Natural killer cell treated with Interleukin-12 subunit alpha and Interleukin-12 subunit beta and Interleukin-15 and Interleukin-18, amount 100 ng/mL, for 72 hours (primary cell): Measurements from ENCODE around the gene SEC31B. TPM values are rescaled to one million over a fixed set of nuclear protein-coding genes. Genes with fewer than 3 reads are reported as not detected.
A peak's percentile ranks its signal among the peaks of the same experiment; 100 is the strongest.

Experiments
- ATAC-seq, 2 donors: fragments of 150-1000 bp; cut with Tn5 transposase in 1 of 2; sonication (Bioruptor Pico), chemical (Tn5 transposase) in 1 of 2; 2 replicates each; pipeline ENCODE4 v1.10.0; 2021
- DNase-seq: peaks from one replicate; pipeline ENCODE4 v3.0.0; 2022; ENCODE audit warnings: low spot score
- H3K27ac Mint-ChIP-seq, 2 donors: 1 replicate in 1 of 2; 2 replicates in 1 of 2; pipeline ENCODE4 v1.8.0; 2022; ENCODE audit warnings: mixed read lengths in 2 of 2, mild to moderate bottlenecking in 1 of 2, moderate library complexity in 1 of 2
- H3K27me3 Mint-ChIP-seq, 2 donors: 1 replicate in 1 of 2; 2 replicates in 1 of 2; pipeline ENCODE4 v1.8.0; 2022; ENCODE audit warnings: mixed read lengths in 2 of 2
- H3K36me3 Mint-ChIP-seq: one replicate; pipeline ENCODE4 v1.8.0; 2022; ENCODE audit warnings: mixed read lengths
- H3K4me1 Mint-ChIP-seq, 2 donors: 1 replicate in 1 of 2; 2 replicates in 1 of 2; pipeline ENCODE4 v1.8.0; 2022; ENCODE audit warnings: low read depth in 2 of 2, mixed read lengths in 2 of 2, mild to moderate bottlenecking in 1 of 2
- H3K4me3 Mint-ChIP-seq: one replicate; pipeline ENCODE4 v1.8.0; 2022; ENCODE audit warnings: mixed read lengths
- H3K9me3 Mint-ChIP-seq: 2 replicates; pipeline ENCODE4 v1.8.0; 2022; ENCODE audit warnings: mixed read lengths
- total RNA-seq, 2 donors: library from RNA; stranded (reverse); gene quantifications; one replicate each; pipeline ENCODE4 v1.2.3, GENCODE V29; 2022

SEC31B gene
- total RNA-seq, 2 donors from 2014 or later: 22.7 to 62.2 TPM

GRCh38 chr10:100522107-100522801 is 2.6 kb upstream of the SEC31B start:
- Mint-ChIP-seq H3K4me1 (peaks cover 22 to 25% of the 10 kb centered on the region in 2 donors), H3K4me3 (no peak overlapping the region), H3K9me3 (no peaks in the 10 kb centered on the region), H3K27me3 (peaks cover 0 to 10% of the 10 kb centered on the region in 2 donors), H3K27ac (no peak overlapping the region), H3K36me3 (peaks cover 15% of the 10 kb centered on the region)
- ATAC-seq (no peak), DNase-seq (no peak)

DNA sequence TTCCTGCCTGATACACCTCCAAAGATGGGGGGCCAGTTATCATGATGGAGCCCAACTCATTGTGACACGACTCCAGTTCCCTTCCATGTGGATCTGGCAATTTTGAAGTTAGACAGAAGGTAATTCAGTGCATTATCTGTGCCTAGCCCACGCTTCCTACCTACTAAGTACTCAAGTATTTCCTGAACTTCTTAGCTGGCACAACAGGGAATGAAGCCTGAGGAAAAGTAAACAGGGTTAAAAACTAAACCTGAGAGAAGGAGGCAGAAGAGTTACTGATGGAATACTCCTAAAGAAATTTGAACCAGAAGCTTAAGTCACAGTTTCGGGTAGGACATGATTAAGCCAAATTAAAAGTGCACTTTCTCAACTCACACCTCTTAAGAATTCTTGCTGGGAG is 1.1 kb upstream of the SEC31B start:
- no peaks in the 10 kb centered on the region for H3K9me3 Mint-ChIP-seq
- no peak for DNase-seq
- ATAC-seq: no peak
- H3K27me3 Mint-ChIP-seq: peaks cover 0 to 10% of the 10 kb centered on the region in 2 donors
- H3K4me3 Mint-ChIP-seq: no peak overlapping the region
- peaks cover 8% of the 10 kb centered on the region for H3K36me3 Mint-ChIP-seq
- no peak overlapping the region for H3K27ac Mint-ChIP-seq
- peaks cover 20 to 22% of the 10 kb centered on the region in 2 donors for H3K4me1 Mint-ChIP-seq

- Mint-ChIP-seq H3K4me3 (no peak overlapping the region), H3K36me3 (peaks cover 4% of the 10 kb centered on the region), H3K27ac (no peak overlapping the region), H3K27me3 (peaks cover 0 to 10% of the 10 kb centered on the region in 2 donors), H3K9me3 (no peaks in the 10 kb centered on the region), H3K4me1 (peaks cover 17 to 20% of the 10 kb centered on the region in 2 donors)
- ATAC-seq: peak; percentile 64 to 77
- no peak for DNase-seq
Measured at GRCh38 chr10:100518761-100519241, 860 bp downstream of the SEC31B start.

DNA sequence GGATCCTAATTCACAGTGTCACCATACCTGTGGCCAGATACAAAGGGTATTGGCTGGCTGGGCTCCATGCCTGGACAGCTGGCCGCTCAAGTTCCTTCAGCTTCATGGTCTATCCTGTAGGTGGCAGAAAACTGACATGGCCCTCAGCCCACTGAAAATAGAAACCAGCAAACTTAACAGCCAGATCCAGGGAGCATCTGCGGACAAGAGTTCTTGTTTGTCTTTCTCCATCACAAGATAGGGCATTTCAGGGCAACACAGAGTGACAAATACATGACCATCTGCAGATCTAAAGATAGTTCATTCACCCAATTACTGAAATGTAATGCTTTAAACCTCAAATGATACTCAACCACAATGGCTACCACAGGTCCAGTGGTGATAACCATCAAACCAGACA is 2.8 kb downstream of the SEC31B start:
- DNase-seq: no peak
- ATAC-seq: peak in 1 of 2 donors; percentile 57
- Mint-ChIP-seq H3K36me3 (peaks cover 4% of the 10 kb centered on the region), H3K4me1 (peaks cover 16 to 28% of the 10 kb centered on the region in 2 donors), H3K9me3 (no peaks in the 10 kb centered on the region), H3K4me3 (no peak overlapping the region), H3K27ac (peak overlapping the region in 1 of 2 donors; percentile 8), H3K27me3 (peaks cover 0 to 10% of the 10 kb centered on the region in 2 donors)

DNA sequence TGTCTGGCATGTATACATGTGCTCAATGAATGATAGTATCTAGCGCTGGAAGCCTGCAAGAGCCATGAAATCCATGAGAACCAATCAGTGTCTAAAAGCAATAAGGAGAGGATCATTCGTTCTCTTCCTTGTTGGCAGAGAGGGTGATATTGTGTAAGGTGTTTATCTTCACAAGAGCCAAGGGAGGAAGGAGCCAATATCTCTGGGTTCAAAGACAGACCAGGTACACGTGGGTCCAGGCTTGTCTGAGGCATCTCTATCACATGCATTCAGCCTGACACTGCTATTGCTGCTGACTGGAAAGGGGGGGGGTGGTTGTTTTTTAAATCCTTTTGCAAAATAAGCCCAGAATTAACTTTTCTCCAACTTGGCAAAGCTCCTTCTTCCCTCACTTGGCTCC is 4.0 kb downstream of the SEC31B start:
- H3K36me3 Mint-ChIP-seq: peaks cover 4% of the 10 kb centered on the region
- H3K4me3 Mint-ChIP-seq: no peak overlapping the region
- peaks cover 0 to 10% of the 10 kb centered on the region in 2 donors for H3K27me3 Mint-ChIP-seq
- DNase-seq (no peak), ATAC-seq (no peak)
- peaks cover 23 to 39% of the 10 kb centered on the region in 2 donors for H3K4me1 Mint-ChIP-seq
- H3K9me3 Mint-ChIP-seq: no peaks in the 10 kb centered on the region
- H3K27ac Mint-ChIP-seq: no peak overlapping the region

GRCh38 chr10:100510533-100511308 is 8.9 kb downstream of the SEC31B start:
- ATAC-seq (peak; percentile 80 to 81), DNase-seq (peak; percentile 63)
- peaks cover 5% of the 10 kb centered on the region for H3K36me3 Mint-ChIP-seq
- H3K27ac Mint-ChIP-seq: peak overlapping the region; percentile 93 to 95
- peaks cover 40 to 60% of the 10 kb centered on the region in 2 donors for H3K4me1 Mint-ChIP-seq
- H3K4me3 Mint-ChIP-seq: peak overlapping the region; percentile 73
- H3K9me3 Mint-ChIP-seq: no peaks in the 10 kb centered on the region
- H3K27me3 Mint-ChIP-seq: no peaks in the 10 kb centered on the region

GRCh38 chr10:100509241-100509840 is 10.3 kb downstream of the SEC31B start:
- no peaks in the 10 kb centered on the region for H3K27me3 Mint-ChIP-seq
- H3K4me3 Mint-ChIP-seq: peak overlapping the region; percentile 73
- DNase-seq (peak; percentile 82), ATAC-seq (peak; percentile 75)
- no peaks in the 10 kb centered on the region for H3K9me3 Mint-ChIP-seq
- H3K36me3 Mint-ChIP-seq: peaks cover 12% of the 10 kb centered on the region
- peak overlapping the region; percentile 93 to 95 for H3K27ac Mint-ChIP-seq
- peaks cover 40 to 60% of the 10 kb centered on the region in 2 donors for H3K4me1 Mint-ChIP-seq

GRCh38 chr10:100508691-100509150 is 10.9 kb downstream of the SEC31B start:
- Mint-ChIP-seq H3K4me3 (peak overlapping the region; percentile 73), H3K27me3 (no peaks in the 10 kb centered on the region), H3K9me3 (no peaks in the 10 kb centered on the region), H3K36me3 (peaks cover 13% of the 10 kb centered on the region), H3K27ac (peak overlapping the region; percentile 93 to 95), H3K4me1 (peaks cover 40 to 60% of the 10 kb centered on the region in 2 donors)
- no peak for DNase-seq
- ATAC-seq: peak; percentile 68 to 75

DNA sequence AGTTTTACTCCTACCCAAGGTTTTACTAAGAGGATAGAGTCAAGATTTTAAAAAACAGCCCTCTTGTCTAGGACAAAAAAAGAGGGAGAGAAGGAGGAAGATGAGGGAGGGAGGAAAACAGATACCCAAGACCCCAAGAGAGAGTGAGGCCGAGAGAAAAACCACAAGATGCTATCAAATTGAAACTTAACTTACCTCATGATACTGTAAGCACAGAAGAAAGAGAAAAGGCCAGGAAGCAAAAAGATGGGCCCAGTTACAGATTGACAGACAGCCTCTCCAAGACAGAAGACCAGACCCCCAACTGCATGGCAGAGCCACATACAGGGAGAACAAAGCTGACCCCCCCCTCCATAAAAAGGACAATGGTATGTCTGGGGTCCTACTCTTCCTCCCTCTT is 11.4 kb downstream of the SEC31B start:
- Mint-ChIP-seq H3K27me3 (no peaks in the 10 kb centered on the region), H3K27ac (peak overlapping the region; percentile 93 to 95), H3K9me3 (no peaks in the 10 kb centered on the region), H3K4me3 (peak overlapping the region; percentile 73), H3K36me3 (peaks cover 13% of the 10 kb centered on the region), H3K4me1 (peaks cover 40 to 60% of the 10 kb centered on the region in 2 donors)
- DNase-seq (no peak), ATAC-seq (no peak)

DNA sequence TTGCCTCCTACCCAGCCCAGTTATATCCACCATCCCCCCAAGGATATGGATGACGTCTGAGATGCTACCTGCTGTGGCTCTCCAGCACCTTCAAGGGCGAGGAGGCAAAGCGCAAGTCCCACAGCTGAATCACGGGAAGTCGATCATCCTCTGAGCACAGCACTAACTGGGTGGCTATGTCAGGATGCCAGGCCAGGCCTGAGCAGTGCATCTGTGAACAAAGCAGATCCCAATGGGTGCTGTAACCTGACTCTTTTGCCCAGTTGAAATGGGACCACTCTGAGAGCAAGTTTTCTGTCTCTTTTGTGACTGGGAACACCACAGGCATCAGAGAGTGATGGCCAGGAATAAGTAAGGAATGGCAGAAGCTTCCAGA is 12.3 kb downstream of the SEC31B start:
- Mint-ChIP-seq H3K9me3 (no peaks in the 10 kb centered on the region), H3K4me1 (peaks cover 40 to 56% of the 10 kb centered on the region in 2 donors), H3K27me3 (no peaks in the 10 kb centered on the region), H3K36me3 (peaks cover 13% of the 10 kb centered on the region), H3K4me3 (peak overlapping the region; percentile 35), H3K27ac (peak overlapping the region; percentile 93 to 95)
- DNase-seq (no peak), ATAC-seq (no peak)

GRCh38 chr10:100506596-100507356 is 12.9 kb downstream of the SEC31B start:
- peaks cover 16% of the 10 kb centered on the region for H3K36me3 Mint-ChIP-seq
- ATAC-seq: peak; percentile 59 to 61

GRCh38 chr10:100505164-100505563 is 14.5 kb downstream of the SEC31B start:
- H3K4me1 Mint-ChIP-seq: peaks cover 28 to 40% of the 10 kb centered on the region in 2 donors
- H3K36me3 Mint-ChIP-seq: peaks cover 24% of the 10 kb centered on the region
- DNase-seq: no peak
- no peaks in the 10 kb centered on the region for H3K9me3 Mint-ChIP-seq
- no peak overlapping the region for H3K27ac Mint-ChIP-seq
- no peak for ATAC-seq
- no peaks in the 10 kb centered on the region for H3K27me3 Mint-ChIP-seq
- H3K4me3 Mint-ChIP-seq: no peak overlapping the region

More at GRCh38 chr10:100506596-100507356, 12.9 kb downstream of the SEC31B start:
- Mint-ChIP-seq H3K27me3 (no peaks in the 10 kb centered on the region), H3K27ac (peak overlapping the region; percentile 93 to 95), H3K4me3 (peak overlapping the region; percentile 81), H3K9me3 (no peaks in the 10 kb centered on the region), H3K4me1 (peaks cover 40 to 50% of the 10 kb centered on the region in 2 donors)
- no peak for DNase-seq

GRCh38 chr10:100504096-100504495 is 15.6 kb downstream of the SEC31B start:
- H3K27me3 Mint-ChIP-seq: no peaks in the 10 kb centered on the region
- no peaks in the 10 kb centered on the region for H3K9me3 Mint-ChIP-seq
- H3K27ac Mint-ChIP-seq: no peak overlapping the region
- no peak overlapping the region for H3K4me3 Mint-ChIP-seq
- H3K4me1 Mint-ChIP-seq: peaks cover 19 to 30% of the 10 kb centered on the region in 2 donors
- no peak for ATAC-seq
- peaks cover 30% of the 10 kb centered on the region for H3K36me3 Mint-ChIP-seq
- DNase-seq: no peak
